SH-SY5Y (cell line): ENCODE results near the gene TRPM4.

ENCODE experiments used
- GATA2 ChIP-seq: IDR thresholded peaks from 2 replicates; pipeline ENCODE4 v1.6.1; 2011; ENCODE audit warnings: mild to moderate bottlenecking, low read depth, low read length
- GATA3 ChIP-seq: IDR thresholded peaks from 2 replicates; pipeline ENCODE4 v1.6.1; 2011; ENCODE audit warnings: low read depth, mild to moderate bottlenecking, low read length, moderate library complexity

DNA sequence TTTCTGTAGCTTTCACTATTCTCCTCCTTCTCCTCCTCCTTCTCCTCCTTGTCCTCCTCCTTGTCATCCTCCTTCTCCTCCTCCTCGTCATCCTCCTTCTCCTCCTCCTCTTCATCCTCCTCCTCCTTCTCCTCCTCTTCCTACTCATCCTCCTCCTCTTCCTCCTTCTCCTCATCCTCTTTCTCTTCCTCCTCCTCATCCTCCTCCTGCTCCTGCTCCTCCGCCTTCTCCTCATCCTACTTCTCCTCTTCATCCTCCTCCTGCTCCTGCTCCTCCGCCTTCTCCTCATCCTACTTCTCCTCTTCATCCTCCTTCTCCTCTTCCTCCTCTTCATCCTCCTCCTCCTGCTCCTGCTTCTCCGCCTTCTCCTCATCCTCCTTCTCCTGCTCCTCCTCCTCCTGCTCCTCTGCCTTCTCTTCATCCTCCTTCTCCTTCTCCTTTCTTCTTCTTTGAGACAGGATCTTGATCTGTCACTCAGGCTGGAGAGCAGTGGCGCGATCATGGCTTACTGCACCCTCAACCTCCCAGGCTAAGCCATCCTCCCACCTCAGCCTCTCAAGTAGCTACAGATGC, 36.3 kb downstream of the TRPM4 start:
- TF ChIP-seq GATA3: no peak
- no peak for TF ChIP-seq GATA2
